Chondrocyte (in vitro differentiated cells): Measurements from ENCODE around the gene MAPK8IP1. TPM values are rescaled to one million over a fixed set of nuclear protein-coding genes. Genes with fewer than 3 reads are reported as not detected.
"Not testable (repeated sequence)": the region's sequence is repeated elsewhere in the genome, so short reads cannot be mapped to it uniquely, and the experiment has no call there.

Experiments
- DNase-seq: peaks from one replicate; pipeline ENCODE4 v3.0.0; 2021; ENCODE audit warnings: mixed read lengths, low spot score
- H3K27ac Mint-ChIP-seq: one replicate; pipeline ENCODE4 v1.8.0; 2021; ENCODE audit warnings: mild to moderate bottlenecking, moderate library complexity, mixed read lengths; ENCODE audit not compliant: unreplicated experiment
- H3K27me3 Mint-ChIP-seq: 2 replicates; pipeline ENCODE4 v1.8.0; 2021; ENCODE audit warnings: low read depth, mixed read lengths
- H3K36me3 Mint-ChIP-seq: 2 replicates; pipeline ENCODE4 v1.8.0; 2021; ENCODE audit warnings: low read depth, mixed read lengths
- H3K4me1 Mint-ChIP-seq: 2 replicates; pipeline ENCODE4 v1.8.0; 2021; ENCODE audit warnings: low read depth, mild to moderate bottlenecking, mixed read lengths
- H3K4me3 Mint-ChIP-seq: one replicate; pipeline ENCODE4 v1.8.0; 2021; ENCODE audit warnings: mild to moderate bottlenecking, moderate library complexity, mixed read lengths; ENCODE audit not compliant: unreplicated experiment
- H3K9me3 Mint-ChIP-seq: 2 replicates; pipeline ENCODE4 v1.8.0; 2021; ENCODE audit warnings: low read depth, mixed read lengths
- CTCF ChIP-seq: fragments of 200-600 bp; sonication (generic); IDR thresholded peaks from 2 replicates; pipeline ENCODE4 v1.5.0; 2021; ENCODE audit warnings: antibody characterized with exemption, mild to moderate bottlenecking, moderate library complexity
- total RNA-seq: library from RNA; stranded (reverse); gene quantifications from 3 replicates; pipeline ENCODE4 v1.2.1, GENCODE V29; 2021

The MAPK8IP1 gene
- total RNA-seq, 1 donor from 2014 or later: 9.6 TPM

DNA sequence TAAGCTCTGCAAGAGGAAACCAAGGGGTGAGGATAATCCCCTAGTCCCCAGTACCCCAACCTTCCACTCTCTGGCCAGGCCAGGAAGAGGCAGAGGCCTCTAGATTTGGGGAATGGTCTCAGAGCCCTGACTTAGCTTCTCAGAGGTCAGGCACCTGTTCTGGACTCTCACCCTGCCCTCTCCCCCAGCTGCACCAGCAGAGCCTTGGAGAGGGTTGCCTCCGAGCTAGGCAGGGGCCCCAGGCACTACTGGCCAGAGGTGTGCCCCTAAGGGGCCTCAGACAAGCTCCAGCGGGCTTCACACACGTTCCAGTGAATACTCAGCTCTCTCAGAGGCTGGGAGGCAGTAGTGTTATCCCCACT lies 13.6 kb downstream of the MAPK8IP1 start:
- H3K27ac Mint-ChIP-seq: no peak overlapping the region
- no peaks in the 10 kb centered on the region for H3K9me3 Mint-ChIP-seq
- H3K4me3 Mint-ChIP-seq: peak overlapping the region; percentile 64
- no peak for DNase-seq
- peaks cover 4% of the 10 kb centered on the region for H3K27me3 Mint-ChIP-seq
- H3K4me1 Mint-ChIP-seq: peaks cover 9% of the 10 kb centered on the region
- no peaks in the 10 kb centered on the region for H3K36me3 Mint-ChIP-seq
- no peak for TF ChIP-seq CTCF

DNA sequence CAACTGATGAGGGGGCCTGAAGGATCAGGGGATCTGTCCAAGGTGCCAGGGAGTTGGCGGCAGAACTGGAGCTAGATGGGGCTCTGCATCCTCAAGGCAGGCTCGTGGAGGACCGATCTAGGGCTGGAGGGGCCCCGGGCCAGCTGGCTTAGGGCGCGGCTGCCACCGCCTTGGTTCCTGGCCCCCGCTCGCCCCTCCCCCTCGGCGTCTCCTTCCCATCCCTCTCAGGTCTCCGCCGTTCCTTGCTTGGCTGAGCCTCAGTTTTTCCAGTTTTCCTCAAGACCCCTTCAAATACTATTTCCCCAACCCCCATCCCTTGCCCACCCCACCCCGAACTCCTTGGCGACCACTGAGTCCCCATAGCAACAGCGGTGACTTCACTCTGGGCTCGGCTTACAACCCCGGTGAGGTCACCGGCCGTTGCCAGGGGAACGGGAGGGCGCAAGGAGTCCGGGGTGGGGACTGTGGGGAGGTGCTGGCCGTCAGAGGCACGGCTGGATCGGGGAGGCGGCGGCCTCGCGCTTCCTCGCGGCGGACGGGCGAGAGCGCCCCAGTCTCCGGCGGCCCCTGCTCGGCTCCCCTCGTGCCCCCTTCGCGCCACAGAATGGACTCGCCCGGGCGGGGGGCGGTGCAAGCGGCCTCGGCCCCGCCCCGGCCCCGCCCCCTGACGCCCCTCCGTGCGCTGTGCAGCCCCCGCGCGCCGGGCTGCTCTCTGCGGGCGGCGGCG lies 14.2 kb downstream of the MAPK8IP1 start:
- peaks cover 9% of the 10 kb centered on the region for H3K4me1 Mint-ChIP-seq
- DNase-seq: peak; percentile 93
- no peak for TF ChIP-seq CTCF
- peak overlapping the region; percentile 63 for H3K27ac Mint-ChIP-seq
- H3K27me3 Mint-ChIP-seq: peaks cover 4% of the 10 kb centered on the region
- H3K4me3 Mint-ChIP-seq: peak overlapping the region; percentile 64
- H3K36me3 Mint-ChIP-seq: no peaks in the 10 kb centered on the region
- H3K9me3 Mint-ChIP-seq: no peaks in the 10 kb centered on the region

DNA sequence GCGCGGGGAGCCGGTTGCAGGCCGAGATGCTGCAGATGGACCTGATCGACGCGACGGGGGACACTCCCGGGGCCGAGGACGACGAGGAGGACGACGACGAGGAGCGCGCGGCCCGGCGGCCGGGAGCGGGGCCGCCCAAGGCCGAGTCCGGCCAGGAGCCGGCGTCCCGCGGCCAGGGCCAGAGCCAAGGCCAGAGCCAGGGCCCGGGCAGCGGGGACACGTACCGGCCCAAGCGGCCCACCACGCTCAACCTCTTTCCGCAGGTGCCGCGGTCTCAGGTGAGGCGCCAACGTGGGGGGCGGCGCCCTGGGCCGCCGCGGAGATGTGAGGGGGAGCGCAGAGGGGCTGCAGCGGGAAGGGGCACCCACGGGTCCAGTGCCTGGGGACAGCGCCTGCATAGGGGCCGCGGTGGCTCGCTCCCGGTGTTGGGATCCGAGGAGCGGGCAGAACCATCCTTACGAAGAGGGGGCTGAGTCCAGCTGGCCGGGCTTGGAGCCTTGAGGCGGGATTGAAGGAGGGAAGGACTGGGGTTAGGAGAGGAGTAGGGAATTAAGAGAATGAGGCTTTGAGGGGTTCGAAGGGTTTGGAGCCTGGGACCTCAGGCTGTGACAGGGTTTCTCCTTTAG lies 14.8 kb downstream of the MAPK8IP1 start:
- peak overlapping the region; percentile 3 for H3K27ac Mint-ChIP-seq
- not testable (repeated sequence) for H3K27me3 Mint-ChIP-seq, H3K4me1 Mint-ChIP-seq, H3K9me3 Mint-ChIP-seq, DNase-seq, H3K36me3 Mint-ChIP-seq
- H3K4me3 Mint-ChIP-seq: peak overlapping the region; percentile 64

DNA sequence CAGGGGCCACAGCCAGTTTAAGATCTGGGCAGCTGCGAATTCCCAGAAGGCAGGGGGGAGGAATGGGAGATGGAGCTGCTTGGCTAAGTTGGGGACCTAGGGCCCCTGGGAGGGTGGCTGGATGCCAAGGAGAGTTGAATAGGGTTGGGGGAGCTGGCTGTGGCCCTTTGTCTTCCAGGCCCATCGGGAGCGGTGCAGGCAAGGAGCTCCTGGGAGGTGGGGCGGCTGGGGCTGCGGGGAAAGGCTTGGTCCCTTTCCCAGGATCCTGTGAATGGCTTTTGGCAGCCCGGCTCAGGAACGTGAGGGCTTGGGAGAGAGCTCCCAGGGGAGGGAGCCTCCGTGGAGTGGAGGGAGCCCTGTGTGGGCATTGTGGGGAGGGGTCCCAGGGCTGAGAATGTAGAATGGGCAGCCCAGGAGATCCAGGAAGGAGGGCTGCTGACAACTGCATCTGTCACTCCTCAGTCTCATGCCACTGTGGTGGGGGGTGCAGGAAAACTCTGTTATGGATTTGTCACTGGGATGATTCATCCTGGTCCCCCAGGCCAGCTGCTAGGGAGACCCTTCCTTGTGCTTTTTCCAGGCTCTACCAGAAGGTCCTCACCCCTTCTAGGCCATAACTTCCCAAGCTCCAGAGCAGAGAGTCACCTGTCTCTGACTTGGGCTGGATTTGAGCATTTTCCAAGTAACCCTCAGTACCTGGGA lies 15.6 kb downstream of the MAPK8IP1 start:
- Mint-ChIP-seq H3K4me3 (peak overlapping the region; percentile 64), H3K9me3 (no peaks in the 10 kb centered on the region), H3K27ac (peak overlapping the region; percentile 3), H3K4me1 (peaks cover 9% of the 10 kb centered on the region), H3K36me3 (no peaks in the 10 kb centered on the region), H3K27me3 (no peaks in the 10 kb centered on the region)
- DNase-seq: peak; percentile 85
- no peak for TF ChIP-seq CTCF

DNA sequence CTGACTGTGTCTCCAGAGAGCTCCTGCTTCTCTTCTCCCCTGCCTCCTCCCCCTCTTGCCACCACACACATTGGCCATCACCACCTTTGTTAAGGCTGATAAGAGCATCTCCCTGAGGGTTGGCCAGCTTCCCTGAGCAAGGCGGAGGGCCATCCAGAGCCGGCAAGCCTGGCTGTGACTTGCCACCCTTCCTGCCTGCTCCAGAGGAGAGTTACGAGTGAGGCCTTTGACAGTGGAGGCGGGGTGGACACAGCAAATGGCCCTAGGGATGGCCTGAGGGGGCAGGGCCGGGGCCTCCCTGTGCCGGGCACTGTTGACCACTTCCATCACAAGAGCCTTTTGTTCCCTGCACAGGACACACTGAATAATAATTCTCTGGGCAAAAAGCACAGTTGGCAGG lies 16.2 kb downstream of the MAPK8IP1 start:
- Mint-ChIP-seq H3K4me3 (peak overlapping the region; percentile 16), H3K36me3 (no peaks in the 10 kb centered on the region)
- no peak for DNase-seq

More for the DNA sequence above, 16.2 kb downstream of the MAPK8IP1 start:
- H3K4me1 Mint-ChIP-seq: peaks cover 9% of the 10 kb centered on the region
- H3K9me3 Mint-ChIP-seq: no peaks in the 10 kb centered on the region
- H3K27ac Mint-ChIP-seq: no peak overlapping the region
- TF ChIP-seq CTCF: no peak
- H3K27me3 Mint-ChIP-seq: no peaks in the 10 kb centered on the region
